GM23338 (cell line): ENCODE data around the gene LMBR1. TPM values are rescaled to one million over a fixed set of nuclear protein-coding genes. Genes with fewer than 3 reads are reported as not detected.

Experiments
- ATAC-seq: fragments of 200-7000 bp; cut with Tn5 transposase; 3 replicates; pipeline ENCODE4 v1.9.1; 2020
- DNase-seq: peaks from one replicate; pipeline ENCODE4 v3.0.0-alpha.2; 2015; ENCODE audit warnings: low spot score
- H2AFZ ChIP-seq: fragments of 200-600 bp; sonication (generic); 2 replicates; pipeline ENCODE4 v1.8.0; 2016; ENCODE audit warnings: antibody characterized with exemption, mild to moderate bottlenecking, moderate library complexity
- H3F3A ChIP-seq: fragments of 200-600 bp; sonication (generic); replicated peaks from 2 replicates; pipeline ENCODE4 v1.8.0; 2017; ENCODE audit warnings: antibody characterized with exemption, mixed run types, low read depth
- H3K27ac ChIP-seq: fragments of 200-600 bp; sonication (generic); 2 replicates; pipeline ENCODE4 v1.6.1; 2016; ENCODE audit warnings: low read depth
- H3K27me3 ChIP-seq: fragments of 200-600 bp; sonication (generic); 2 replicates; pipeline ENCODE4 v1.8.0; 2016; ENCODE audit warnings: mild to moderate bottlenecking, mixed run types, moderate library complexity; ENCODE audit not compliant: insufficient read depth
- H3K36me3 ChIP-seq: fragments of 200-600 bp; sonication (generic); 2 replicates; pipeline ENCODE4 v1.8.0; 2016; ENCODE audit warnings: mild to moderate bottlenecking; ENCODE audit not compliant: insufficient read depth
- H3K4me1 ChIP-seq: fragments of 200-600 bp; sonication (generic); 2 replicates; pipeline ENCODE4 v1.8.0; 2016; ENCODE audit warnings: mild to moderate bottlenecking, moderate library complexity; ENCODE audit not compliant: insufficient read depth
- H3K4me2 ChIP-seq: fragments of 200-600 bp; sonication (generic); 2 replicates; pipeline ENCODE4 v1.7.1; 2017; ENCODE audit warnings: mixed run types
- H3K4me3 ChIP-seq: fragments of 200-600 bp; sonication (generic); 2 replicates; pipeline ENCODE4 v1.6.1; 2016; ENCODE audit warnings: mixed run types
- H3K79me2 ChIP-seq: fragments of 200-600 bp; sonication (generic); replicated peaks from 2 replicates; pipeline ENCODE4 v1.8.0; 2017; ENCODE audit warnings: mild to moderate bottlenecking; ENCODE audit not compliant: insufficient read depth
- H3K9me2 ChIP-seq: fragments of 200-600 bp; sonication (generic); 2 replicates; pipeline ENCODE4 v1.8.0; 2017; ENCODE audit not compliant: insufficient read depth
- H4K20me1 ChIP-seq: fragments of 200-600 bp; sonication (generic); replicated peaks from 2 replicates; pipeline ENCODE4 v1.8.0; 2017; ENCODE audit warnings: mild to moderate bottlenecking; ENCODE audit not compliant: insufficient read depth
- H3K27ac Mint-ChIP-seq: 2 replicates; pipeline ENCODE4 v1.8.0; 2020; ENCODE audit warnings: inconsistent platforms, mild to moderate bottlenecking, moderate library complexity, mixed read lengths
- H3K27me3 Mint-ChIP-seq: 3 replicates; pipeline ENCODE4 v1.8.0; 2022; ENCODE audit warnings: low read depth, mild to moderate bottlenecking, moderate library complexity, mixed read lengths, inconsistent platforms; ENCODE audit not compliant: insufficient read depth, poor library complexity
- H3K36me3 Mint-ChIP-seq: 3 replicates; pipeline ENCODE4 v1.8.0; 2021; ENCODE audit warnings: low read depth, mild to moderate bottlenecking, inconsistent platforms, moderate library complexity, mixed read lengths
- H3K4me1 Mint-ChIP-seq: 3 replicates; pipeline ENCODE4 v1.8.0; 2020; ENCODE audit warnings: mild to moderate bottlenecking, inconsistent platforms, mixed read lengths
- H3K4me3 Mint-ChIP-seq: 3 replicates; pipeline ENCODE4 v1.8.0; 2021; ENCODE audit warnings: moderate library complexity, mild to moderate bottlenecking, inconsistent platforms, mixed read lengths
- H3K9me3 Mint-ChIP-seq: 3 replicates; pipeline ENCODE4 v1.8.0; 2020; ENCODE audit warnings: moderate library complexity, mild to moderate bottlenecking, inconsistent platforms, mixed read lengths
- CREB1 ChIP-seq: fragments of 250-450 bp; sonication (Bioruptor Pico); IDR thresholded peaks from 2 replicates; pipeline ENCODE4 v1.5.0; 2020; ENCODE audit warnings: low read depth, mild to moderate bottlenecking, moderate library complexity
- JUNB ChIP-seq: IDR thresholded peaks from one replicate; pipeline ENCODE4 v1.6.1; 2016; ENCODE audit warnings: antibody characterized with exemption; ENCODE audit not compliant: unreplicated experiment
- ZNF114 ChIP-seq: fragments of 250-450 bp; sonication (Bioruptor Pico); IDR thresholded peaks from 2 replicates; pipeline ENCODE4 v1.5.0; 2020; ENCODE audit warnings: mild to moderate bottlenecking, moderate library complexity
- ZNF331 ChIP-seq: fragments of 250-450 bp; sonication (Bioruptor Pico); IDR thresholded peaks from 2 replicates; pipeline ENCODE4 v1.5.0; 2020; ENCODE audit warnings: low read depth, mild to moderate bottlenecking, moderate library complexity
- polyA plus RNA-seq: library from polyadenylated mRNA; unstranded; fragments of >200 nt; fragmentation: Nextera tagmentation; extraction: Ambion mirVana; gene quantifications from 2 replicates; pipeline ENCODE4 v1.2.1, GENCODE V29; 2016
- total RNA-seq: library from RNA; depleted of rRNA; stranded (reverse); fragments of >200 nt; shearing (Covaris generic); gene quantifications from 2 replicates; pipeline ENCODE4 v1.2.3, GENCODE V29; 2014
- TF ChIP-seq, protein P1 (sequence below): fragments of 250-450 bp; sonication (Bioruptor Pico); IDR thresholded peaks from 2 replicates; pipeline ENCODE4 v1.5.0; 2020; ENCODE audit warnings: mild to moderate bottlenecking, moderate library complexity
- TF ChIP-seq, protein P2 (sequence below): IDR thresholded peaks from one replicate; pipeline ENCODE4 v1.6.1; 2018; ENCODE audit warnings: antibody characterized with exemption; ENCODE audit not compliant: unreplicated experiment

The LMBR1 gene
- total and polyA plus RNA-seq, 2 experiments from 2014 or later: 21.8 to 90.1 TPM

DNA sequence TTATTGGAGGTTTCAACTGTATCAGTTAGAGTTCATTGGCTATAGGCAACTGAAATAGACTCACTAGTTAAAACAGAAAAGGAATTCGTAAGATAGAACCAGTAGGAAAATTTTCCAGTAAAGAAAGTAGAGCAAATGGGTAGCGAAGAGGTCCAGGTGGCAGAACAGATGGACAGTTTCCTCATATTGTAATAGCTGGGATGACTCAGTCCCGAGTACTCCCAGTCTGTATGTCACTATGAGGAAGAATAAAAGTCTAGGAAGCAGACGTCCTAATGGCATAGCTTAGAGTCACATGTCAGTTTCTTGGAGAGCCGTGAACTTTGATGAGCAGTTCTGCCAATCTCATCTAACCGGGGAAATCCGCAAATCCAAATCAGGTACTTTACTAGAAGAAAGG lies 157.1 kb downstream of the LMBR1 start (continued):
- TF ChIP-seq, protein P1, sequence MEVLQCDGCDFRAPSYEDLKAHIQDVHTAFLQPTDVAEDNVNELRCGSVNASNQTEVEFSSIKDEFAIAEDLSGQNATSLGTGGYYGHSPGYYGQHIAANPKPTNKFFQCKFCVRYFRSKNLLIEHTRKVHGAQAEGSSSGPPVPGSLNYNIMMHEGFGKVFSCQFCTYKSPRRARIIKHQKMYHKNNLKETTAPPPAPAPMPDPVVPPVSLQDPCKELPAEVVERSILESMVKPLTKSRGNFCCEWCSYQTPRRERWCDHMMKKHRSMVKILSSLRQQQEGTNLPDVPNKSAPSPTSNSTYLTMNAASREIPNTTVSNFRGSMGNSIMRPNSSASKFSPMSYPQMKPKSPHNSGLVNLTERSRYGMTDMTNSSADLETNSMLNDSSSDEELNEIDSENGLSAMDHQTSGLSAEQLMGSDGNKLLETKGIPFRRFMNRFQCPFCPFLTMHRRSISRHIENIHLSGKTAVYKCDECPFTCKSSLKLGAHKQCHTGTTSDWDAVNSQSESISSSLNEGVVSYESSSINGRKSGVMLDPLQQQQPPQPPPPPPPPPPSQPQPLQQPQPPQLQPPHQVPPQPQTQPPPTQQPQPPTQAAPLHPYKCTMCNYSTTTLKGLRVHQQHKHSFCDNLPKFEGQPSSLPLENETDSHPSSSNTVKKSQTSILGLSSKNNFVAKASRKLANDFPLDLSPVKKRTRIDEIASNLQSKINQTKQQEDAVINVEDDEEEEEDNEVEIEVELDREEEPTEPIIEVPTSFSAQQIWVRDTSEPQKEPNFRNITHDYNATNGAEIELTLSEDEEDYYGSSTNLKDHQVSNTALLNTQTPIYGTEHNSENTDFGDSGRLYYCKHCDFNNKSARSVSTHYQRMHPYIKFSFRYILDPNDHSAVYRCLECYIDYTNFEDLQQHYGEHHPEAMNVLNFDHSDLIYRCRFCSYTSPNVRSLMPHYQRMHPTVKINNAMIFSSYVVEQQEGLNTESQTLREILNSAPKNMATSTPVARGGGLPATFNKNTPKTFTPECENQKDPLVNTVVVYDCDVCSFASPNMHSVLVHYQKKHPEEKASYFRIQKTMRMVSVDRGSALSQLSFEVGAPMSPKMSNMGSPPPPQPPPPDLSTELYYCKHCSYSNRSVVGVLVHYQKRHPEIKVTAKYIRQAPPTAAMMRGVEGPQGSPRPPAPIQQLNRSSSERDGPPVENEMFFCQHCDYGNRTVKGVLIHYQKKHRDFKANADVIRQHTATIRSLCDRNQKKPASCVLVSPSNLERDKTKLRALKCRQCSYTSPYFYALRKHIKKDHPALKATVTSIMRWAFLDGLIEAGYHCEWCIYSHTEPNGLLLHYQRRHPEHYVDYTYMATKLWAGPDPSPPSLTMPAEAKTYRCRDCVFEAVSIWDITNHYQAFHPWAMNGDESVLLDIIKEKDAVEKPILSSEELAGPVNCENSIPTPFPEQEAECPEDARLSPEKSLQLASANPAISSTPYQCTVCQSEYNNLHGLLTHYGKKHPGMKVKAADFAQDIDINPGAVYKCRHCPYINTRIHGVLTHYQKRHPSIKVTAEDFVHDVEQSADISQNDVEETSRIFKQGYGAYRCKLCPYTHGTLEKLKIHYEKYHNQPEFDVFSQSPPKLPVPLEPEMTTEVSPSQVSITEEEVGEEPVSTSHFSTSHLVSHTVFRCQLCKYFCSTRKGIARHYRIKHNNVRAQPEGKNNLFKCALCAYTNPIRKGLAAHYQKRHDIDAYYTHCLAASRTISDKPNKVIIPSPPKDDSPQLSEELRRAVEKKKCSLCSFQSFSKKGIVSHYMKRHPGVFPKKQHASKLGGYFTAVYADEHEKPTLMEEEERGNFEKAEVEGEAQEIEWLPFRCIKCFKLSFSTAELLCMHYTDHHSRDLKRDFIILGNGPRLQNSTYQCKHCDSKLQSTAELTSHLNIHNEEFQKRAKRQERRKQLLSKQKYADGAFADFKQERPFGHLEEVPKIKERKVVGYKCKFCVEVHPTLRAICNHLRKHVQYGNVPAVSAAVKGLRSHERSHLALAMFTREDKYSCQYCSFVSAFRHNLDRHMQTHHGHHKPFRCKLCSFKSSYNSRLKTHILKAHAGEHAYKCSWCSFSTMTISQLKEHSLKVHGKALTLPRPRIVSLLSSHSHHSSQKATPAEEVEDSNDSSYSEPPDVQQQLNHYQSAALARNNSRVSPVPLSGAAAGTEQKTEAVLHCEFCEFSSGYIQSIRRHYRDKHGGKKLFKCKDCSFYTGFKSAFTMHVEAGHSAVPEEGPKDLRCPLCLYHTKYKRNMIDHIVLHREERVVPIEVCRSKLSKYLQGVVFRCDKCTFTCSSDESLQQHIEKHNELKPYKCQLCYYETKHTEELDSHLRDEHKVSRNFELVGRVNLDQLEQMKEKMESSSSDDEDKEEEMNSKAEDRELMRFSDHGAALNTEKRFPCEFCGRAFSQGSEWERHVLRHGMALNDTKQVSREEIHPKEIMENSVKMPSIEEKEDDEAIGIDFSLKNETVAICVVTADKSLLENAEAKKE (CRISPR knock-in tag): no peak
- TF ChIP-seq ZNF331: no peak
- TF ChIP-seq CREB1 (CRISPR knock-in tag): no peak
- TF ChIP-seq ZNF114 (CRISPR knock-in tag): no peak

DNA sequence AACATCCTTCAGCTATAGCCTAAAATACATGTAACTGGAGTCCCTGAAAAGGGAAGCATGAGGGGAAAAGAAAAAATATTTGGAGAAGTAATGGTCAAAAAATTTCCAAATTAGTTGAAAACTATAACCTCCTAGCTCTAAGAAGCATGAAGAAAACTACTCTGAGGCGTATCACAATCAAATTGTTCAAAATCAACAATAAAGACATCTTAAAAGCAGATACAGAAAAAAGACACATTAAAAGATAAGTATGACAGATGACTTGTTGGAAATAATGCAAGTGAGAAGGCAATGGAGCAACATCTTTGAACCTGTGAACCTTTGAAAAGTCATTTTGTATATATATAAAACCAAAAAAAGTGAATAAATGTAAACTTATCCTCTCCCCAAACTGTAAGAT lies 159.3 kb downstream of the LMBR1 start:
- H3K4me3 ChIP-seq: no peak overlapping the region
- Mint-ChIP-seq H3K4me1 (no peaks in the 10 kb centered on the region), H3K9me3 (no peaks in the 10 kb centered on the region; the same call in 2 of the 3 replicates), H3K36me3 (peaks cover 39% of the 10 kb centered on the region), H3K4me3 (no peak overlapping the region), H3K27me3 (no peaks in the 10 kb centered on the region), H3K27ac (no peak overlapping the region)
- DNase-seq: no peak
- no peak overlapping the region for H2AFZ ChIP-seq
- H3K79me2 ChIP-seq: no peaks in the 10 kb centered on the region
- no peak for ATAC-seq
- no peaks in the 10 kb centered on the region for H3K9me2 ChIP-seq
- no peak overlapping the region for H3K4me2 ChIP-seq
- no peaks in the 10 kb centered on the region for H3K27me3 ChIP-seq
- H3K27ac ChIP-seq: no peak overlapping the region
- H4K20me1 ChIP-seq: 0 out of 2 replicates have a peak, but pooled peaks cover 2% of the 10 kb centered on the region
- TF ChIP-seq, protein P2, sequence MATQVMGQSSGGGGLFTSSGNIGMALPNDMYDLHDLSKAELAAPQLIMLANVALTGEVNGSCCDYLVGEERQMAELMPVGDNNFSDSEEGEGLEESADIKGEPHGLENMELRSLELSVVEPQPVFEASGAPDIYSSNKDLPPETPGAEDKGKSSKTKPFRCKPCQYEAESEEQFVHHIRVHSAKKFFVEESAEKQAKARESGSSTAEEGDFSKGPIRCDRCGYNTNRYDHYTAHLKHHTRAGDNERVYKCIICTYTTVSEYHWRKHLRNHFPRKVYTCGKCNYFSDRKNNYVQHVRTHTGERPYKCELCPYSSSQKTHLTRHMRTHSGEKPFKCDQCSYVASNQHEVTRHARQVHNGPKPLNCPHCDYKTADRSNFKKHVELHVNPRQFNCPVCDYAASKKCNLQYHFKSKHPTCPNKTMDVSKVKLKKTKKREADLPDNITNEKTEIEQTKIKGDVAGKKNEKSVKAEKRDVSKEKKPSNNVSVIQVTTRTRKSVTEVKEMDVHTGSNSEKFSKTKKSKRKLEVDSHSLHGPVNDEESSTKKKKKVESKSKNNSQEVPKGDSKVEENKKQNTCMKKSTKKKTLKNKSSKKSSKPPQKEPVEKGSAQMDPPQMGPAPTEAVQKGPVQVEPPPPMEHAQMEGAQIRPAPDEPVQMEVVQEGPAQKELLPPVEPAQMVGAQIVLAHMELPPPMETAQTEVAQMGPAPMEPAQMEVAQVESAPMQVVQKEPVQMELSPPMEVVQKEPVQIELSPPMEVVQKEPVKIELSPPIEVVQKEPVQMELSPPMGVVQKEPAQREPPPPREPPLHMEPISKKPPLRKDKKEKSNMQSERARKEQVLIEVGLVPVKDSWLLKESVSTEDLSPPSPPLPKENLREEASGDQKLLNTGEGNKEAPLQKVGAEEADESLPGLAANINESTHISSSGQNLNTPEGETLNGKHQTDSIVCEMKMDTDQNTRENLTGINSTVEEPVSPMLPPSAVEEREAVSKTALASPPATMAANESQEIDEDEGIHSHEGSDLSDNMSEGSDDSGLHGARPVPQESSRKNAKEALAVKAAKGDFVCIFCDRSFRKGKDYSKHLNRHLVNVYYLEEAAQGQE: no peak
- TF ChIP-seq JUNB: no peak
- H3F3A ChIP-seq: no peaks in the 10 kb centered on the region
- no peaks in the 10 kb centered on the region for H3K36me3 ChIP-seq
- H3K4me1 ChIP-seq: no peaks in the 10 kb centered on the region
